ENCODE measurements around the gene ACSL4.

Gene ACSL4

DNA sequence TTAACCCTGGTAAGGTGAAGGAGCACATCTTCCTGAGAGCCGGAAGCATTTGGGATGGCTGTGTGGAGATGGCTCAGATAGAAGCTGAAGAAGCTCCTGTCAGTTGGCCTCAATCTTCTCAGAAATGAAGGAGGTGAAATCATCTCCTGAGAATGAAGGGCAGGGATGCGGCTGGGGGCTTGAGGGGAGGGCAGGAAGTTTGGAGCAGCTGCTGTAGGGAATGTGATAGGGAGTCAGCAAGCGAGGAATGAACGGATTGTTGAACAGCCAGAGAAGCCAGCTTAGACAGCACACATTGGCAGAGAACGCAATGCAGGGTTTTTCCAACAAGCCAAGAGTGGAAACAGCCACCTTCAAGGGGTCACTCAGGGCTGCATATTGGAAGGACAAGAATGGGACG, 118.1 kb downstream of the ACSL4 start:
- FAIRE-seq: no peak
- DNase-seq (ENCODE audit: low spot score): no peak

DNA sequence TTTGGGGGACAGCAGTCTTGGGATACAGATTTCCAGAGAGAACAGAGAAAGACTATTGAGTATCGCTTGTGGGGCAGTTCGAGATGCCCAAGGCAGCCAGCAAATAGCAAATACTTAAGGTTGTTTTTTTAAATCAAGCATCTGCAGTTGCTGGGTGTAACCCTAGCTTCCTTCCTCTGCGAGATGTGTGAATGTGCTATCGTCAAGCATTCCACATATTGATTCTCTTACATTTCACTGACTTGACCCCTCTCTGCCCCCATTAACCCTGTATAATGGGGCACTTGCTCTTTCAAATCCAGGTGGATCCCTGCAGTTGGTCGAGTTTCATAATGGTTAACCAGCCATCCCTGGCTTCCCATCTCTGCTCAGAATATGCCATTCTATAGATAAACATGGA, 131.6 kb downstream of the ACSL4 start:
- FAIRE-seq: no peak
- no peak for DNase-seq (ENCODE audit: low spot score)

- FAIRE-seq (no peak), DNase-seq (ENCODE audit: low spot score) (no peak)
Observed at GRCh38 chrX:109600237-109600651, 132.8 kb downstream of the ACSL4 start.

DNA sequence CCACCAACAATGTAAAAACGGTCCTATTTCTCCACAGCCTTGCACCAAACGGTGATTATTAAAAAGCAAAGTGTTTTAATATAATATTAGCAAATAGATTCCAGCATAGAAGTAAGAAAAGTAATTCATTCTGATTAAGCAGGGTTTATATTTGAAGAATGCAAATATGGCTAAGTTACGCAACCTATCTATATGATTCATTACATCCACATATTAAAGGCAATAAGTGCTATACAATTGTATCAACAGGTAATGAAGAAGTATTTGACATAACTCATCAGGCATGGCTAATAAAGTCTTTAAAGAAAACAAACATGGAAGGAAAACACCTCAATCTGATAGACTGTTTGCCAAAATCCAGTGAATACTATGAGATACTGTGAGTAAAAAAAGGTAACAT, 137.0 kb downstream of the ACSL4 start:
- FAIRE-seq (no peak), DNase-seq (ENCODE audit: low spot score) (no peak)
